Kidney epithelial cell (primary cell): ENCODE data around the gene ZNF691. TPM values are rescaled to one million over a fixed set of nuclear protein-coding genes. Genes with fewer than 3 reads are reported as not detected.
"Not testable (repeated sequence)": the region's sequence is repeated elsewhere in the genome, so short reads cannot be mapped to it uniquely, and the experiment has no call there.

Experiments
- DNase-seq: peaks from one replicate; pipeline ENCODE4 v3.0.0-alpha.2; 2010; ENCODE audit warnings: low read depth
- H3K27me3 ChIP-seq: 2 replicates; pipeline ENCODE4 v1.6.0; 2011; ENCODE audit warnings: low read length; ENCODE audit not compliant: control insufficient read depth, insufficient read depth
- H3K36me3 ChIP-seq: 2 replicates; pipeline ENCODE4 v1.5.1; 2011; ENCODE audit warnings: low read length; ENCODE audit not compliant: control insufficient read depth, insufficient read depth
- H3K4me3 ChIP-seq: 2 replicates; pipeline ENCODE4 v1.5.1; 2011; ENCODE audit warnings: low read depth, mild to moderate bottlenecking, control low read depth, low read length
- CTCF ChIP-seq: IDR thresholded peaks from 2 replicates; pipeline ENCODE4 v1.5.1; 2011; ENCODE audit warnings: mild to moderate bottlenecking, moderate library complexity, low read length, control low read depth, inconsistent platforms; ENCODE audit not compliant: insufficient read depth, poor library complexity, severe bottlenecking
- total RNA-seq: library from RNA; depleted of rRNA; stranded (reverse); fragments of >200 nt; gene quantifications from 2 replicates; pipeline ENCODE4 v1.2.3, GENCODE V29; 2015

Gene ZNF691
- total RNA-seq, 1 donor from 2014 or later, result 9.4 TPM

GRCh38 chr1:42888013-42888633 lies 41.7 kb downstream of the ZNF691 start:
- Histone ChIP-seq H3K36me3 (no peaks in the 10 kb centered on the region), H3K4me3 (no peak overlapping the region), H3K27me3 (peaks cover 6% of the 10 kb centered on the region)
- TF ChIP-seq CTCF, result no peak
- DNase-seq, result no peak

GRCh38 chr1:42889264-42889663 lies 42.9 kb downstream of the ZNF691 start:
- no peaks in the 10 kb centered on the region for H3K36me3 ChIP-seq
- peaks cover 6% of the 10 kb centered on the region for H3K27me3 ChIP-seq
- no peak for DNase-seq
- H3K4me3 ChIP-seq, result no peak overlapping the region
- no peak for TF ChIP-seq CTCF

GRCh38 chr1:42891465-42892138 lies 45.2 kb downstream of the ZNF691 start:
- peaks cover 6% of the 10 kb centered on the region for H3K27me3 ChIP-seq
- no peaks in the 10 kb centered on the region for H3K36me3 ChIP-seq
- no peak for DNase-seq
- H3K4me3 ChIP-seq, result no peak overlapping the region
- TF ChIP-seq CTCF, result no peak

- not testable (repeated sequence) for DNase-seq, H3K36me3 ChIP-seq, H3K27me3 ChIP-seq, H3K4me3 ChIP-seq
Measured at GRCh38 chr1:42899960-42900359, 53.5 kb downstream of the ZNF691 start.

Other genes starting within 250 kb of the ZNF691 start
- 33.1 and 43.7 TPM in 2 replicates for gene PPIH, start 188.2 kb upstream of the ZNF691 start, total RNA-seq
- 894 and 938 TPM in 2 replicates for gene YBX1, start 164.2 kb upstream of the ZNF691 start, total RNA-seq
- 0.08 and 2.5 TPM in 2 replicates for gene CLDN19, start 106.4 kb upstream of the ZNF691 start, total RNA-seq
- gene P3H1, start 79.6 kb upstream of the ZNF691 start, total RNA-seq, result 51.7 and 61.5 TPM in 2 replicates
- 2.9 and 4.6 TPM in 2 replicates for gene C1orf50, start 79.4 kb upstream of the ZNF691 start, total RNA-seq
- 0.04 and 0.27 TPM in 2 replicates for gene TMEM269, start 61.6 kb upstream of the ZNF691 start, total RNA-seq
- 7.4 and 8.9 TPM in 2 replicates for gene ERMAP, start 29.5 kb upstream of the ZNF691 start, total RNA-seq
- gene SVBP, start 29.2 kb upstream of the ZNF691 start, total RNA-seq, result 39.7 and 45.6 TPM in 2 replicates
- 573 and 1,021 TPM in 2 replicates for gene SLC2A1, start 112.3 kb downstream of the ZNF691 start, total RNA-seq